SK-MEL-5 (cell line): ENCODE data around the gene HFM1. TPM values are rescaled to one million over a fixed set of nuclear protein-coding genes. Genes with fewer than 3 reads are reported as not detected.
"Not testable (repeated sequence)": the region's sequence is repeated elsewhere in the genome, so short reads cannot be mapped to it uniquely, and the experiment has no call there.

Source experiments
- DNase-seq: peaks from one replicate; pipeline ENCODE4 v3.0.0-alpha.2; 2016; ENCODE audit warnings: low read depth, low spot score
- in situ Hi-C: cut with HindIII; loops from 2 replicates; pipeline ENCODE4 v1.10.0; 2016; ENCODE audit warnings: low sequenced_read_pairs, high pct_unique_total_duplicates, low pct_unique_long_range_greater_than_20kb
- polyA plus RNA-seq, 2 experiments: library from polyadenylated mRNA; depleted of rRNA; stranded (reverse); fragments of >200 nt; gene quantifications; 2 replicates each; pipeline ENCODE4 v1.2.3, GENCODE V29; 2015
- total RNA-seq: library from RNA; depleted of rRNA; stranded (reverse); fragments of >200 nt; shearing (Covaris generic); gene quantifications from 2 replicates; pipeline ENCODE4 v1.2.3, GENCODE V29; 2014; rRNA removed

HFM1 gene, protein sequence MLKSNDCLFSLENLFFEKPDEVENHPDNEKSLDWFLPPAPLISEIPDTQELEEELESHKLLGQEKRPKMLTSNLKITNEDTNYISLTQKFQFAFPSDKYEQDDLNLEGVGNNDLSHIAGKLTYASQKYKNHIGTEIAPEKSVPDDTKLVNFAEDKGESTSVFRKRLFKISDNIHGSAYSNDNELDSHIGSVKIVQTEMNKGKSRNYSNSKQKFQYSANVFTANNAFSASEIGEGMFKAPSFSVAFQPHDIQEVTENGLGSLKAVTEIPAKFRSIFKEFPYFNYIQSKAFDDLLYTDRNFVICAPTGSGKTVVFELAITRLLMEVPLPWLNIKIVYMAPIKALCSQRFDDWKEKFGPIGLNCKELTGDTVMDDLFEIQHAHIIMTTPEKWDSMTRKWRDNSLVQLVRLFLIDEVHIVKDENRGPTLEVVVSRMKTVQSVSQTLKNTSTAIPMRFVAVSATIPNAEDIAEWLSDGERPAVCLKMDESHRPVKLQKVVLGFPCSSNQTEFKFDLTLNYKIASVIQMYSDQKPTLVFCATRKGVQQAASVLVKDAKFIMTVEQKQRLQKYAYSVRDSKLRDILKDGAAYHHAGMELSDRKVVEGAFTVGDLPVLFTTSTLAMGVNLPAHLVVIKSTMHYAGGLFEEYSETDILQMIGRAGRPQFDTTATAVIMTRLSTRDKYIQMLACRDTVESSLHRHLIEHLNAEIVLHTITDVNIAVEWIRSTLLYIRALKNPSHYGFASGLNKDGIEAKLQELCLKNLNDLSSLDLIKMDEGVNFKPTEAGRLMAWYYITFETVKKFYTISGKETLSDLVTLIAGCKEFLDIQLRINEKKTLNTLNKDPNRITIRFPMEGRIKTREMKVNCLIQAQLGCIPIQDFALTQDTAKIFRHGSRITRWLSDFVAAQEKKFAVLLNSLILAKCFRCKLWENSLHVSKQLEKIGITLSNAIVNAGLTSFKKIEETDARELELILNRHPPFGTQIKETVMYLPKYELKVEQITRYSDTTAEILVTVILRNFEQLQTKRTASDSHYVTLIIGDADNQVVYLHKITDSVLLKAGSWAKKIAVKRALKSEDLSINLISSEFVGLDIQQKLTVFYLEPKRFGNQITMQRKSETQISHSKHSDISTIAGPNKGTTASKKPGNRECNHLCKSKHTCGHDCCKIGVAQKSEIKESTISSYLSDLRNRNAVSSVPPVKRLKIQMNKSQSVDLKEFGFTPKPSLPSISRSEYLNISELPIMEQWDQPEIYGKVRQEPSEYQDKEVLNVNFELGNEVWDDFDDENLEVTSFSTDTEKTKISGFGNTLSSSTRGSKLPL (N-terminal part only)
- total RNA-seq = 2.9 and 6.8 TPM in 2 replicates
- polyA plus RNA-seq (2015; cell fraction: cytosol; rRNA removed) = 0.54 TPM in 2 replicates
- polyA plus RNA-seq (2015; cell fraction: nucleus; rRNA removed) = 15.2 and 20.4 TPM in 2 replicates

DNA sequence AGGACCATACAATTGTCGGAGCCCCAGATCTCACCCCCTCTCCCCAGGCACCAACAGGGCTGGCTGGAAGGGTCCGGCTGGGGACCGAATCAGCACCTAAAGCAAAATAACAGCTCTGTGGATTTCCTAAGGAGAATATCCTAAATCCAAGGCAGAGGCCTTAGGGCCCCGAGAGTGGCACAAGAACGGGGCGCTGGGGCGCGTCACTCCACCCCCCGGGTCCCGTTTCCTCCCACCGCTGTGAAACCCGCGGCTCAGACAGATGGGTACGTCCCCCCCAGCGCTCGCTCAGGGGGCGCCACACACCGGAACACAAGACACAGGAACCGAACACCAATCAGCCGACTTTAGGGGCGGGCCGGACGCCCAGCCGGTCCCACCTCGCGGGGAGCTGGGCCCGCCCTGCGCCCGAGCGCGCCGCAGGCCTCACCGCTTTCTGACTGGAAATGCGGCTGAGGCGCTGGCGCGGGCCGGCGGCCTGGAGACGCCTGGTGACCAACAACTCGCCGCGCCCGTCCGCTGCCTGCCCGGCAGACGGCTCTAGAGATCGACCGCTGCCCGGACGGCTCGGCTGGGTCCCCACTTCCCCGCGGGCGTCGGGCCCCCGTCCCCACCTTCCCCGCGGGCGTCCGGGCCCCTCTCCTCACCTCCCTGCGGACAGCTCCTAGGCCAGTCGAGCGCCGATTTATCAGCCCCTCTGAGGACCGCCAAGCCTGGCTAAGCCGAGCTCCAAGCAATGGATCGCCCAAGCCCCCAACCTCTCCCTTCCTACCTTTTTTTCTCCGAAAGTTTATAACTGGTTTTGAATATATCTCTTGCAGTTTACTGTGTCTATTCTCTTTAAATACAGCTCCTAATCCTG lies at the start of gene HFM1:
TSS of gene HFM1 (minus strand) at position 687 of the 862 bp plus-strand sequence. CDS start 3,755 bp downstream, outside the sequence.
- in situ Hi-C loops = no loop called here
- DNase-seq = peak; percentile 85

DNA sequence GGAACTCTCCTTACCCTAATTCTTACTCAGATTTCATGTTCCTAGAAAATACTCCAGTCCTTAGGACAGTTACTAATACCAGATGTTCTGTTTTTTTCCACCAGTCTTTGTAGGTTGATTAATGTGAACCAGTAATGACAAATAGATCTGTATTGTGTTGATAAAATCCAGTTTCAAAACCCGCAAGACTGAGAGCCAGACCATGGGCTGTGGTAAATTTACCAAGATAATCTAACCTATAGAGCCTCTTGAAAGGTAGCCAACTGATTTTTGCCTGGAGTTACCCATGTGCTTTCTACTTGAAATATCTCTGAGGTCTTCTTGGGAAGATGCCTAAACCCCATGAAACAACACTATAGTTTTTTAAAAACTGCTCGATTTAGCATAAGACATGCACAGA lies 49.5 kb upstream of the HFM1 start:
- in situ Hi-C loops = no loop called here
- no peak for DNase-seq

DNA sequence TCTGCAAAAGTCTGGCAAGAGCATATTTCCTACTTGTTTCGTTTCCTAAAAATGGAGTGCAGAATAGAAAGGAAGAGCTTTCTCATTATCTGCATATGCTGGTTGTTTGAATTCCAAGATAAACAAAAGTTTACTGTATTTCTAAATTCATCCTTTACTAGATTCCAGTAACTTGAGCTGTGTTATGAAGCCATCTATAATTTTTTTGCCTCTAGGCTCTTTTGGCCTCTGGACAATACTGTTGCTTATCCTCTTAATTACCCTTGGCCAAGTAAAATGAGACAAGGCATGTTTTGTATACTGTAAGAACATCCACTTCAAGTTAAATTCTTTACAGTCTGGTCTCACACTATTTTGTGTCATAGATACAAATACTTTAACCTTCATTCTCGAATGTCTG lies 45.6 kb upstream of the HFM1 start:
- peak; percentile 98 for DNase-seq
- in situ Hi-C loops = no loop called here

DNA sequence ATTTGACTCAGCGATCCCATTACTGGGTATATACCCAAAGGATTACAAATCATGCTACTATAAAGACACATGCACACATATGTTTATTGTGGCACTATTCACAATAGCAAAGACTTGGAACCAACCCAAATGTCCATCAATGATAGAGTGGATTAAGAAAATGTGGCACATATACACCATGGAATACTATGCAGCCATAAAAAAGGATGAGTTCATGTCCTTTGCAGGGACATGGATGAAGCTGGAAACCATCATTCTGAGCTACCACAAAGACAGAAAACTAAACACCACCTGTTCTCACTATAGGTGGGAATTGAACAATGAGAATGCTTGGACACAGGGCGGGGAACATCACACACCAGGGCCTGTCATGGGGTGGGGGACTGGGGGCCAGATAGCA lies 43.1 kb upstream of the HFM1 start:
- in situ Hi-C loops, DNase-seq: not testable (repeated sequence)

DNA sequence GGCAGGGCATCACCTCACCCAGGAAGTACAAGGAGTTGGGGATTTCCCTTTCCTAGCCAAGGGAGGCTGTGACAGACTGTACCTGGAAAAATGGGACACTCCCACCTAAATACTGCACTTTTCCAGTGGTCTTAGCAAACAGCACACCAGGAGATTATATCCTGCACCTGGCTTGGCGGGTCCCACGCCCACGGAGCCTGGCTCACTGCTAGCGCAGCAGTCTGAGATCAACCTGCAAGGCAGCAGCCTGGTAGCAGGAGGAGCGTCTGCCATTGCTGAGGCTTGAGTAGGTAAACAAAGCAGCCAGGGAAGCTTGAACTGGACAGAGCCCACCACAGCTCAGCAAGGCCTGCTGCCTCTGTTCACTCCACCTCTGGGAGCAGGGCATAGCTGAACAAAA lies 37.3 kb upstream of the HFM1 start:
- in situ Hi-C loops, DNase-seq: not testable (repeated sequence)

DNA sequence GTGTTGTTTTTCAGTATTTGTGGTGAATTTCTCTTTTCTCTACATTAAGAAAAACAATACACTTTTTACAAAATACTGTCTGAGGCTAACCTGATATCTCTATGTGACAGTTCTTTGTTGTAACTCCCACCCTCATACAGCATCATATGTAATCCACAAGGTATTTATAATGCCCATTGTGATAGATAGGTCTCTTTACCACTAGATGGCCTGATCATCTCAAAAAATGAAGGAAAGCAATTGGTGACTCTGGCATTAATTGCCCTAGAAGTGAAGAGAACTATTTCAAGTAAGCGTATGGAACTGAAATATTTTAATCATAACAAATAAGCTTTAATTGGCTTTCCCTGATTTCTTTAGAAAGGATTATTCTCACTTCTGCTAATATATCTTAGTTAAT lies 36.2 kb upstream of the HFM1 start:
- DNase-seq = peak; percentile 72
- in situ Hi-C loops = no loop called here

DNA sequence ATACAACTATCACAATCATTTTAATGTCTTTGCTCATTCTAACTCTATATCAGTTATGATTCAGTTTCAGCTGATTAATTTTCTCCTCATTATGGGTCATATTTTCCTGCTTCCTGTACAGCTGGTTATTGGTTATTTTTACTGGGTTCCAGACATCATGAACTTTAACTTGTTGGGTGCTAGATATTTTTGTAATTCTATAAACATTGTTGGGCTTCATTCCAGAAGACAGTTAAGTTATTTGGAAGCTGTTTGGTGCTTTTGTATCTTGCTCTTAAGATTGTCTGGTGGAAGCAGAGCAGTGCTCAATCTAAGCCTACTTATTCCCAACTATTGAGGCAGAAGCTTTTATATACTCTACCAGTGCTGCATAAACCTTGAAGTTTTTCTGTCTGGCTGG lies 34.4 kb upstream of the HFM1 start:
- DNase-seq = no peak
- in situ Hi-C loops = no loop called here

DNA sequence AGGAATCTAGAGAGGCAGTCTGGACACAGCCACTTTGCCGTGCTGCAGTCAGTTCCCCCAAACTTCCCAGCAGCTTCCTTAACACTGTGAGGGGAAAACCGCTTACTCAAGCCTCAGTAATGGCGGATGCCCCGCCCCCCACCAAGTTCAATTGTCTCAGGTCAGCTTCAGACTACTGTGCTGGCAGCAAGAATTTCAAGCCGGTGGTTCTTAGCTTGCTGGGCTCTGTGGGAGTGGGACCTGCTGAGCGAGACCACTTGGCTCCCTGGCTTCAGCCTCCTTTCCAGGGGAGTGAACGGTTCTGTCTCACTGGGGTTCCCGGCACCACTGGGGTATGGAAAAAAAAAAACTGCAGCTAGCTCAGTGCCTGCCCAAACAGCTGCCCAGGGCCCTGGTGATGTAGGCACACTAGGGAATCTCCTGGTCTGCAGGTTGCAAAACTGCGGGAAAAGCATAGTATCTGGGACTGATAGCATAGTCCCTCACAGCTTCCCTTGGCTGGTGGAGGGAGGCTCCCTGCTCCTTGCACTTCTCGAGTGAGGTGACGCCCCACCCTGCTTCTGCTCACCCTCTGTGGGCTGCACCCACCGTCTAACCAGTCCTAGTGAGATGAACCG lies 23.7 kb upstream of the HFM1 start:
- DNase-seq = no peak

DNA sequence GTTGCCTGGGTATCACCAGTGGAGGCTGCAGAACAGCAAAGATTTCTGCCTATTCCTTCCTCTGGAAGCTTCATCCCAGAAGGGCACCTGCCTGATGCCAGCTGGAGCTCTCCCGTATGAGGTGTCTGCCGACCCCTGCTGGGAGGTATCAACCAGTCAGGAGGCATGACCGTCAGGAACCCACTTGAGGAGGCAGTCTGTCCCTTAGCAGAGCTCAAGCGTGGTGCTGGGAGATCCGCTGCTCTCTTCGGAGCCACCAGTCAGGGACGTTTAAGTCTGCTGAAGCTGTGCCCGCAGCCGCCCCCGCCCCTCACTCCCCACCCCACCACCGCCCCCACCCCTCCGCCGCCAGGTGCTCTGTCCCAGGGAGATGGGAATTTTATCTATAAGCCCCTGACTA lies 23.1 kb upstream of the HFM1 start:
- no peak for DNase-seq
- in situ Hi-C loops = no loop called here

More for the DNA sequence above, 23.7 kb upstream of the HFM1 start:
- in situ Hi-C loops = no loop called here

DNA sequence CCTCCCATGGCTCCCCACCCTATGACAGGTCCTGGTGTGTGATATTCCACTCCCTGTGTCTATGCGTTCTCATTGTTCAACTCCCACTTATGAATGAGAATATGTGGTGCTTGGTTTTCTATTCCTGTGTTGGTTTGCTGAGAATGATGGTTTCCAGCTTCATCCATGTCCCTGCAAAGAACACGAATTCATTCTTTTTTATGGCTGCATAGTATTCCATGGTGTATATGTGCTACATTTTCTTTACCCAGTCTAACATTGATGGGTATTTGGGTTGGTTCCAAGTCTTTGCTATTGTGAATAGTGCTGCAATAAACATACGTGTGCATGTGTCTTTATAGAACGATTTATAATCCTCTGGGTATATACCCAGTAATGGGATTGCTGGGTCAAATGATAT lies 17.9 kb upstream of the HFM1 start:
- DNase-seq, in situ Hi-C loops: not testable (repeated sequence)

DNA sequence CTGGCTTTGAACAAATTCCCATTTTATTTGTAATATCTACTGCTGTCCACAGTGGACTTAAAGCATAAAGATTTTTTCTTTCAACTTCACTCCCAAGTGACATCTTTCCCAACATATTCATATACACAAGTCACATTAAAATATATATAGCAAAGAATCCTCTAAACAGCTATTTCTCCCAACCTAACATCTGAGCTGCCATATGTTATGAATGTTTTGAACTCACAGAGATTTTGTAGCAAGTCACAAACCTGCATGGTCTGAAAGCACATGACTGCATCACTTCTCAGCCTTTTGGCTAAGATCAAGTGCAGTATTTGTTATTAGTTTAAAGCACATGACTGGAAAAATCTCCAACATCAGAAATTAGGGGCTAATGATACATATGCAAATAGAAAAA lies 7.7 kb upstream of the HFM1 start:
- in situ Hi-C loops = no loop called here
- no peak for DNase-seq

DNA sequence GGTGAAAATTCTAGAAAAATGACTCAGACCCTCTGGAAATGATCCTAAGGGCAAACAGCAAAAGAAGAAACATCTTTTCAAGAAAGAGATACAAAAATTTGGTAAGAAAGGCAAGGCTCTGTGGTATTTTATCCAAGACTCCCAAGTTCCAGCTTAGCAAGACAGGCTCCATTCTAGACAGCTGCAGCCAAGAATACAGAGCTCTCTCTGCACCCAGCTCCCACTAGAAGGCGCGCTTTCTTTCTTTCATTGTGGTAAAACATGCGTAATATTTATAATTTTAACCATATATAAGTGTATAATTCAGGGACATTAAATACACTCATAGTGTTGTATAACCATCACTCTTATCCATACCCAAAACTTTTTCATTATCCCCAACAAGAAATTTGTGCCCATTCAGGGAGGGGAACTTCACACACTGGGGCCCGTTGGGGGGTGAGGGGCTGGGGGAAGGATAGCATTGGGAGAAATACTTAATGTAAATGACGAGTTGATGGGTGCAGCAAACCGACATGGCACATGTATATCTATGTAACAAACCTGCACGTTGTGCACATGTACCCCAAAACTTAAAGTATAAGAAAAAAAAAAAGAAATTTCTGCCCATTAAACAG lies 2.2 kb upstream of the HFM1 start:
- in situ Hi-C loops = no loop called here
- DNase-seq = peak; percentile 58

DNA sequence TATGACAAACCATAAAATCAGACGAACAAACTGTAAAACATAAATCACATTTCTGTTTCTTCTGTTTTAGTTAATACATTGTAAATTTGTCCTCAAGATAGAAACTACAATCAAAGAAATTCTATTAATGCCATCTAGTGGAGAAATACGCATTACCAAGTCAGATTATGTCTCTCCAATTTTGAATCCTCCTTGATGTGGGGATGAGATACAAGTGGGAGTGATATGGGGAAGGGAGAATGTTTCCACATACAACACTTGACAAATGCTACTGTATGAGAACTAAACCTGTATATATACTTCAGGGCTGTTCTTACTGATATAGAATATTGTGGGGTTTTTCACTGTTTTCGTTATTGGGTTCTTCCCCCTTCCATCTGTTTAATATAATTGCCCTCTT lies 2.6 kb downstream of the HFM1 start:
- DNase-seq = peak; percentile 70
- in situ Hi-C loops = no loop called here

DNA sequence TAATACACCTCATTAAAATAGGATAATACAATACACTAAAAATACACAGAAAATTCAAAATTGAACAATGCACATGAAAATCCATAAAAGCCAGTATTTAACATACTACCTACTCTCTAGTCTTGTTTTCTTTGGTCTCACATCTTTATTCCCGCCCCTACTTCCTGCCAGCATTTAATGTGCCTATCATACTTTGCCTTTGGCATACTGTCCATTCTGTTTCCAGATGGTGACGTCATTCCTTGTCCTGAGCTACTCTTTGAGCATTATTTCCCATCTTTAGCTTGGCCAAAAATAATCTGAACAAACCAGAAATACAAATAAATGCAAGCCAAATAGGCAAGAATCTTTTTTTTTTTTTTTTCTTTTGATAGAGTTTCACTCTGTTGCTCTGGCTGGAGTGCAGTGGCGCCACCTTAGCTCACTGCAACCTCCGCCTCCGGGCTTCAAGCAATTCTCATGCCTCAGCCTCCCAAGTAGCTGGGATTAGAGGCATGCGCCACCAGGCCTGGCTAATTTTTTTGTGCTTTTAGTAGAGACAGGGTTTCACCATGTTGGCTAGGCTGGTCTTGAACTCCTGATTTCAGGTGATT lies 4.4 kb downstream of the HFM1 start:
- in situ Hi-C loops = no loop called here
- peak; percentile 35 for DNase-seq

DNA sequence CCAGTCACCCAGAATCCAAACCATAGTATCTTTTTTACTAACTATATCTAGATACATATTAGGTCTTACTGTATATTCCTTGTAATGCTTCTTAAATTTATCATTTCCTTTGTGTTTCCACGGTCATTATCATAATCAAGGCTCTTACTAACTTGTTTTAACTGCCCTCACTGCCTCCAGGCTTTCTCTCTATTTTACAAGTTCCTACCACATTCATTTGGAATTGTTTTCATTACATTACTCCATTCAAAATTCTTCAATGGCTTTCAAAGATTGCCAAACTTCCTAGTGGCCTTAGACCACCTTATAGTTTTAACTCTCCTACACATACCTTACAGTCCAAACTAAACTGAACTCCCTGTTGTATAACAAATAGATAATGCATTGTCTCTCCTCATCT lies 6.3 kb downstream of the HFM1 start:
- in situ Hi-C loops = no loop called here
- no peak for DNase-seq

DNA sequence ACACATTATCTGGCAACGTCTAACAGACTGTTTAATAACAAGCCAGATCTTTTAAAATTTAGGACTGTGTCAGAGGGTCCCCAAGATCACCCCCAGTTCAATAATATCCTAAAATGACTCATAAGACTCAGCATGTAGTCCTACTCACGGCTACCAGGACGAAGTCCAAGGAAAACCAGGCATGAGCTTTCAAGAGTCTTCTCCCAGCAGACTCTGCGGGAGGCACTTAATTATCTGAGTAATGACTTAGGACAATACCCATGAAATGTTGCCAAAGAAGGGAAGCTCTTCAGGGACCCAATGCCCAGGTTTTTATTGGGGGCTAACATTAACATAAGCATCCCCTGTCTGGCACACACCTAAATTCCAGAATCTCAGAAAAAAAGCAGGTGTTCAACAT lies 7.0 kb downstream of the HFM1 start:
- no peak for DNase-seq
- in situ Hi-C loops = no loop called here
